Neural cell (in vitro differentiated cells): ENCODE results near the gene EIF2S2. TPM values are rescaled to one million over a fixed set of nuclear protein-coding genes. Genes with fewer than 3 reads are reported as not detected.

Experiments used
- H2AFZ ChIP-seq: fragments of 200-600, 300-800 bp; sonication (generic), shearing (Covaris generic); 2 replicates; pipeline ENCODE4 v1.6.0; 2014; ENCODE audit warnings: low read depth, mild to moderate bottlenecking, antibody characterized with exemption, low read length, moderate library complexity
- H3F3A ChIP-seq: fragments of 200-600 bp; shearing (Covaris generic); 2 replicates; pipeline ENCODE4 v1.6.1; 2016; ENCODE audit warnings: mild to moderate bottlenecking, moderate library complexity, mixed read lengths, antibody characterized with exemption, low read length; ENCODE audit not compliant: insufficient read depth, poor library complexity, severe bottlenecking
- H3K27ac ChIP-seq: fragments of 200-600, 300-800 bp; sonication (generic), shearing (Covaris generic); 2 replicates; pipeline ENCODE4 v1.5.1; 2014; ENCODE audit warnings: mild to moderate bottlenecking, low read length, moderate library complexity
- H3K27me3 ChIP-seq: fragments of 300-800, 200-600 bp; sonication (generic), shearing (Covaris generic); 2 replicates; pipeline ENCODE4 v1.6.0; 2014; ENCODE audit warnings: mild to moderate bottlenecking, low read depth, low read length, moderate library complexity; ENCODE audit not compliant: insufficient read depth
- H3K36me3 ChIP-seq: fragments of 300-800, 200-600 bp; sonication (generic), shearing (Covaris generic); 2 replicates; pipeline ENCODE4 v1.5.1; 2014; ENCODE audit warnings: mild to moderate bottlenecking, antibody characterized with exemption, low read length, moderate library complexity; ENCODE audit not compliant: insufficient read depth
- H3K4me2 ChIP-seq: fragments of 300-800, 200-600 bp; sonication (generic), shearing (Covaris generic); 2 replicates; pipeline ENCODE4 v1.6.0; 2014; ENCODE audit warnings: mild to moderate bottlenecking, low read length
- H3K4me3 ChIP-seq: fragments of 300-800, 200-600 bp; sonication (generic), shearing (Covaris generic); 2 replicates; pipeline ENCODE4 v1.5.1; 2014; ENCODE audit warnings: mild to moderate bottlenecking, low read length, moderate library complexity
- H3K79me2 ChIP-seq: fragments of 200-600 bp; shearing (Covaris generic); replicated peaks from 2 replicates; pipeline ENCODE4 v1.6.0; 2014; ENCODE audit warnings: mild to moderate bottlenecking, low read length, moderate library complexity; ENCODE audit not compliant: insufficient read depth
- H3K9ac ChIP-seq: fragments of 300-800, 200-600 bp; sonication (generic), shearing (Covaris generic); 2 replicates; pipeline ENCODE4 v1.6.1; 2016; ENCODE audit warnings: mild to moderate bottlenecking, low read length, mixed read lengths
- H3K9me2 ChIP-seq: fragments of 200-600 bp; shearing (Covaris generic); 2 replicates; pipeline ENCODE4 v1.6.1; 2016; ENCODE audit warnings: mild to moderate bottlenecking, low read length, mixed read lengths; ENCODE audit not compliant: insufficient read depth
- H3K9me3 ChIP-seq: fragments of 200-600, 300-800 bp; sonication (generic), shearing (Covaris generic); 2 replicates; pipeline ENCODE4 v1.6.1; 2016; ENCODE audit warnings: mild to moderate bottlenecking, mixed run types, low read length, moderate library complexity, mixed read lengths
- H4K20me1 ChIP-seq: fragments of 200-600 bp; shearing (Covaris generic); 2 replicates; pipeline ENCODE4 v1.6.1; 2016; ENCODE audit warnings: mild to moderate bottlenecking, mixed run types; ENCODE audit not compliant: insufficient read depth
- CTCF ChIP-seq: fragments of 450-650 bp; IDR thresholded peaks from 2 replicates; pipeline ENCODE4 v1.5.1; 2014; ENCODE audit warnings: antibody characterized with exemption, mild to moderate bottlenecking, moderate library complexity; ENCODE audit not compliant: poor library complexity, severe bottlenecking
- EP300 ChIP-seq: fragments of 450-650 bp; conservative IDR thresholded peaks from 2 replicates; pipeline ENCODE4 v1.6.1; 2014; ENCODE audit warnings: antibody characterized with exemption, mild to moderate bottlenecking, moderate library complexity; ENCODE audit not compliant: poor library complexity, severe bottlenecking
- EZH2 ChIP-seq: fragments of 200-600, 300-800 bp; shearing (Covaris generic), sonication (generic); IDR thresholded peaks from 2 replicates; pipeline ENCODE4 v1.6.1; 2014; ENCODE audit warnings: antibody characterized with exemption, low read length, borderline replicate concordance, mild to moderate bottlenecking; ENCODE audit not compliant: insufficient read depth, poor library complexity, severe bottlenecking
- MXI1 ChIP-seq: fragments of 450-650 bp; conservative IDR thresholded peaks from 2 replicates; pipeline ENCODE4 v1.6.1; 2014; ENCODE audit warnings: antibody characterized with exemption, mild to moderate bottlenecking; ENCODE audit not compliant: poor library complexity, severe bottlenecking
- POLR2AphosphoS5 ChIP-seq: IDR thresholded peaks from 2 replicates; pipeline ENCODE4 v1.6.1; 2012
- RAD21 ChIP-seq: fragments of 450-650 bp; conservative IDR thresholded peaks from 2 replicates; pipeline ENCODE4 v1.6.1; 2014; ENCODE audit warnings: antibody characterized with exemption, mild to moderate bottlenecking, moderate library complexity
- REST ChIP-seq: IDR thresholded peaks from 2 replicates; pipeline ENCODE4 v1.6.1; 2012; ENCODE audit warnings: borderline replicate concordance
- SMC3 ChIP-seq: fragments of 450-650 bp; conservative IDR thresholded peaks from 2 replicates; pipeline ENCODE4 v1.6.1; 2014; ENCODE audit warnings: antibody characterized with exemption, mild to moderate bottlenecking, moderate library complexity; ENCODE audit not compliant: poor library complexity
- TAF1 ChIP-seq: IDR thresholded peaks from 2 replicates; pipeline ENCODE4 v1.6.1; 2012; ENCODE audit warnings: low read depth
- polyA plus RNA-seq: library from polyadenylated mRNA; depleted of rRNA; stranded (reverse); fragments of >200 nt; gene quantifications from 2 replicates; pipeline ENCODE4 v1.2.3, GENCODE V29; 2014

Gene EIF2S2
- polyA plus RNA-seq, 1 donor from 2014 or later: 62.6 TPM

DNA sequence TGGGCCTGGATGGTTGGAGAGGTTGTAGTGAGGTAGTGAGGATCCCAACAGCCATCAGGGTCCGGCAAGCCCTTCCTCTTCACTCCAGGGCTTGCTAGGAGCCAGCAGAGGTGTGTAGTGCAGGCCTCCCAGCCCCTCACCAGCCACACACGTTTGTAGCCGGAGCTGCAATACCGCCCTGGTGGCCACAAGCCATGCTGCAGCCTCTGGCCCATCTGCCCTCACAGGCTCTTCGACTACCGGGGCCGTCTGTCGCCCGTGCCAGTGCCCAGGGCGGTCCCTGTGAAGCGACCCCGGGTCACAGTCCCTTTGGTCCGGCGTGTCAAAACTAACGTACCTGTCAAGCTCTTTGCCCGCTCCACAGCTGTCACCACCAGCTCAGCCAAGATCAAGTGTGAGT is 36.4 kb downstream of the EIF2S2 start:
- H4K20me1 ChIP-seq: no peaks in the 10 kb centered on the region

DNA sequence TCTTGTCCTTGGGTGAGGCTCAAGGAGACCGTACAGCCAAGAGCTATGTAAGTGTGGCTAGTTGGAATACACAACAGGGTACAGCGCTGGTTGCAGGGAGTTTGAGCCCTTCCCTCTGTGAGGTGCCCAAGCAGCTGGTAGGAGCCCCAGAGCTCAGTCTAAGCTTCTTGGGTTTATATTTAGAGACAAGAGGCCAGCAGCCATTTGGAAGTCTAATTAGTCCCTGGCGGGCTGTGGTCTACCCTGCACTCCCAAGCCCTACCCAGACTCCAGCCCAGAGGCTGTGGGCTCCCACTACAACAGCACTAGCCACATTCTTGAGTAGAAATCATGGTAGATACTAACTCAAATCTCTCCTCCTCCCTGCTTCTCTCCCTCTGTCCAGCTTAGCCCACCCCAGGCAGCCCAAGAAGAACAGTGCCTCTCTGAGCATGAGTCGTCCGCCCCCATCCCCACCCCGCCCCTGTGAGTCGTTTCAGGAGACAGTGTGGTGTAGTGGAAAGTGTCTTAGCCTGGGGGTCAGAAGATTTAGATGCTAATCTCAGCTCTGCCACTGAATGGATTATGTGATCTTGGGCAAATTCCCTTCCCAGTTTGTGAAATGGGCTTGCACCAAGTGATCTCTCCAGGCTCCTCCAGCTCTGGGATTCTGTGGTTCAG is 37.8 kb downstream of the EIF2S2 start:
- H2AFZ ChIP-seq: no peak overlapping the region
- H3K4me3 ChIP-seq: no peak overlapping the region
- H3K27ac ChIP-seq: no peak overlapping the region
- no peaks in the 10 kb centered on the region for H3F3A ChIP-seq
- no peaks in the 10 kb centered on the region for H3K9me3 ChIP-seq
- H3K36me3 ChIP-seq: no peaks in the 10 kb centered on the region
- H3K27me3 ChIP-seq: no peaks in the 10 kb centered on the region
- peaks cover 3% of the 10 kb centered on the region for H3K79me2 ChIP-seq
- H3K9ac ChIP-seq: no peak overlapping the region
- H4K20me1 ChIP-seq: no peaks in the 10 kb centered on the region
- H3K4me2 ChIP-seq: no peak overlapping the region
- H3K9me2 ChIP-seq: no peaks in the 10 kb centered on the region
- no peak for TF ChIP-seq REST
- TF ChIP-seq CTCF: no peak
- TF ChIP-seq POLR2AphosphoS5: no peak
- no peak for TF ChIP-seq EP300
- no peak for TF ChIP-seq TAF1
- TF ChIP-seq MXI1: no peak

More for the DNA sequence above, 36.4 kb downstream of the EIF2S2 start:
- Histone ChIP-seq H3K4me2 (no peak overlapping the region), H2AFZ (no peak overlapping the region), H3K79me2 (peaks cover 3% of the 10 kb centered on the region), H3K27ac (no peak overlapping the region), H3K9me3 (no peaks in the 10 kb centered on the region), H3K36me3 (no peaks in the 10 kb centered on the region), H3K9ac (no peak overlapping the region), H3K27me3 (no peaks in the 10 kb centered on the region), H3F3A (no peaks in the 10 kb centered on the region), H3K4me3 (no peak overlapping the region), H3K9me2 (no peaks in the 10 kb centered on the region)
- TF ChIP-seq CTCF (no peak), MXI1 (no peak), SMC3 (no peak), EP300 (no peak), RAD21 (no peak), POLR2AphosphoS5 (no peak), EZH2 (no peak), TAF1 (no peak), REST (no peak)
